HepG2 (cell line): ENCODE measurements around the gene SRSF3. TPM values are rescaled to one million over a fixed set of nuclear protein-coding genes. Genes with fewer than 3 reads are reported as not detected.

ENCODE experiments used
- CSRNP1 ChIP-seq: sonication (generic); formaldehyde crosslinking; IDR thresholded peaks from 2 replicates; pipeline ENCODE4 v1.8.1; 2023; ENCODE audit warnings: mild to moderate bottlenecking, missing genetic modification reagents
- CTCF ChIP-seq: sonication (generic); formaldehyde crosslinking; IDR thresholded peaks from 2 replicates; pipeline ENCODE4 v1.5.0; 2020; ENCODE audit warnings: mild to moderate bottlenecking, missing genetic modification reagents, moderate library complexity
- PRDM15 ChIP-seq: sonication (generic); formaldehyde crosslinking; IDR thresholded peaks from 2 replicates; pipeline ENCODE4 v1.4.0; 2020; ENCODE audit warnings: missing genetic modification reagents
- RFX5 ChIP-seq: IDR thresholded peaks from 2 replicates; pipeline ENCODE4 v1.6.1; 2011; ENCODE audit warnings: low read depth, low read length, improper control_type of control experiment
- RNF219 ChIP-seq: sonication (generic); formaldehyde crosslinking; IDR thresholded peaks from 2 replicates; pipeline ENCODE4 v1.5.0; 2020; ENCODE audit warnings: mild to moderate bottlenecking, missing genetic modification reagents
- SRSF4 ChIP-seq: fragments of 200-400 bp; formaldehyde crosslinking; IDR thresholded peaks from one replicate; pipeline ENCODE4 v1.6.1; 2018; ENCODE audit warnings: mild to moderate bottlenecking, low read depth, low read length, moderate library complexity; ENCODE audit not compliant: poor library complexity, severe bottlenecking
- TRIM24 ChIP-seq: sonication (generic); formaldehyde crosslinking; IDR thresholded peaks from 2 replicates; pipeline ENCODE4 v1.8.0; 2022; ENCODE audit warnings: mild to moderate bottlenecking, missing genetic modification reagents
- ZNF142 ChIP-seq: sonication (generic); formaldehyde crosslinking; IDR thresholded peaks from 2 replicates; pipeline ENCODE4 v1.4.0; 2020; ENCODE audit warnings: missing genetic modification reagents
- ZNF160 ChIP-seq: sonication (generic); formaldehyde crosslinking; IDR thresholded peaks from 2 replicates; pipeline ENCODE4 v1.8.0; 2022; ENCODE audit warnings: mild to moderate bottlenecking, inconsistent platforms, missing genetic modification reagents
- ZNF564 ChIP-seq: sonication (generic); formaldehyde crosslinking; IDR thresholded peaks from 2 replicates; pipeline ENCODE4 v1.8.1; 2023; ENCODE audit warnings: mild to moderate bottlenecking, missing genetic modification reagents
- ZNF616 ChIP-seq: sonication (generic); formaldehyde crosslinking; IDR thresholded peaks from 2 replicates; pipeline ENCODE4 v1.5.0; 2020; ENCODE audit warnings: low read depth, mild to moderate bottlenecking, missing genetic modification reagents
- polyA plus RNA-seq, 8 experiments: library from polyadenylated mRNA; depleted of rRNA in 3 of 8; stranded (reverse) in 7 of 8; unstranded in 1 of 8; fragments of >200 nt; fragmentation: Illumina TruSeq in 4 of 8; extraction: Trizol in 4 of 8; gene quantifications; 2 replicates each; pipeline versions ENCODE4 v1.2.1 to v1.2.3, GENCODE V29; 2011 to 2016; ENCODE audit warnings: low read depth in 4 of 8, missing spikeins in 1 of 8, mixed read lengths in 1 of 8; ENCODE audit not compliant: insufficient read depth in 1 of 8
- total RNA-seq, 5 experiments: library from RNA; depleted of rRNA; stranded (reverse); fragments of >200 nt; fragmentation: Illumina TruSeq; extraction: Trizol; gene quantifications; 2 replicates each; pipeline ENCODE4 v1.2.3, GENCODE V29; 2016; ENCODE audit warnings: low read depth in 1 of 5

Gene SRSF3
- total and polyA plus RNA-seq, 2 of the 13 experiments (the other 11 are each of a cell fraction or from before 2014, with no cell fraction given), result 206 to 684 TPM

- TF ChIP-seq TRIM24 (CRISPR knock-in tag) (0 out of 2 replicates have a peak, but pooled peaks have one; percentile 35), PRDM15 (CRISPR knock-in tag) (peak; percentile 45; the same call in 1 of the 2 replicates), ZNF564 (no peak; the same call in 1 of the 2 replicates), RNF219 (CRISPR knock-in tag) (0 out of 2 replicates have a peak, but pooled peaks have one; percentile 76), CTCF (peak; percentile 82), RFX5 (peak; percentile 96), ZNF616 (CRISPR knock-in tag) (peak; percentile 89; the same call in 1 of the 2 replicates), ZNF160 (peak; percentile 95), SRSF4 (peak; percentile 67), ZNF142 (CRISPR knock-in tag) (no peak), CSRNP1 (peak; percentile 97)
Measured at GRCh38 chr6:36594029-36594815, at the start of gene SRSF3 (continued).
